CD4-positive, alpha-beta T cell (primary cell): ENCODE data around the gene STARD5. TPM values are rescaled to one million over a fixed set of nuclear protein-coding genes. Genes with fewer than 3 reads are reported as not detected.

Experiments used
- ATAC-seq: fragments of 200-7000 bp; cut with Tn5 transposase; one replicate; pipeline ENCODE4 v1.10.0; 2022; ENCODE audit warnings: mild to moderate bottlenecking; ENCODE audit not compliant: poor library complexity
- CTCF ChIA-PET: fragments of 350-600 bp; sonication (Branson Sonifier 250); formaldehyde crosslinking; loops from one replicate; lab custom pipeline; 2021; ENCODE audit warnings: antibody characterized with exemption, inconsistent platforms; lab: Charles Lee
- POLR2A ChIA-PET: fragments of 350-600 bp; sonication (Branson Sonifier 250); formaldehyde crosslinking; loops from one replicate; lab custom pipeline; 2021; ENCODE audit warnings: antibody characterized with exemption, inconsistent platforms; lab: Charles Lee
- DNase-seq, 14 experiments: peaks; one replicate each; pipeline ENCODE4 v3.0.0-alpha.2; 2013 to 2020; ENCODE audit warnings: mixed read lengths in 2 of 14
- H3K27ac ChIP-seq, 2 donors: one replicate each; pipeline versions ENCODE4 v1.5.1 to v1.7.0; 2013; ENCODE audit warnings: low read length in 2 of 2, low read depth in 1 of 2, mild to moderate bottlenecking in 1 of 2
- H3K27me3 ChIP-seq, 2 experiments: 1 replicate in 1 of 2; 2 replicates in 1 of 2; pipeline versions ENCODE4 v1.6.1 to v1.7.0; 2013; ENCODE audit warnings: low read length in 2 of 2, control low read depth in 1 of 2, mild to moderate bottlenecking in 1 of 2, moderate library complexity in 1 of 2; ENCODE audit not compliant: insufficient read depth in 2 of 2, control insufficient read depth in 1 of 2
- H3K36me3 ChIP-seq: one replicate; pipeline ENCODE4 v1.6.1; 2013; ENCODE audit warnings: low read length, control low read depth; ENCODE audit not compliant: insufficient read depth
- H3K4me1 ChIP-seq: one replicate; pipeline ENCODE4 v1.6.1; 2013; ENCODE audit warnings: low read length, control low read depth; ENCODE audit not compliant: insufficient read depth
- H3K4me3 ChIP-seq: one replicate; pipeline ENCODE4 v1.5.1; 2013; ENCODE audit warnings: mild to moderate bottlenecking, low read length, moderate library complexity
- H3K9me3 ChIP-seq, 2 experiments: 1 replicate in 1 of 2; 2 replicates in 1 of 2; pipeline versions ENCODE4 v1.6.1 to v1.7.0; 2013; ENCODE audit warnings: low read length in 2 of 2, mild to moderate bottlenecking in 2 of 2, control low read depth in 1 of 2, moderate library complexity in 1 of 2; ENCODE audit not compliant: control insufficient read depth in 1 of 2, insufficient read depth in 1 of 2
- H3K27ac Mint-ChIP-seq: one replicate; pipeline ENCODE4 v1.8.0; 2020; ENCODE audit warnings: mixed read lengths
- H3K27me3 Mint-ChIP-seq: one replicate; pipeline ENCODE4 v1.8.0; 2021; ENCODE audit warnings: mixed read lengths
- H3K36me3 Mint-ChIP-seq: one replicate; pipeline ENCODE4 v1.8.0; 2021; ENCODE audit warnings: low read depth, mixed read lengths
- H3K4me1 Mint-ChIP-seq: one replicate; pipeline ENCODE4 v1.8.0; 2021; ENCODE audit warnings: low read depth, mixed read lengths
- H3K4me3 Mint-ChIP-seq: one replicate; pipeline ENCODE4 v1.8.0; 2020; ENCODE audit warnings: mild to moderate bottlenecking, mixed read lengths
- H3K9me3 Mint-ChIP-seq: one replicate; pipeline ENCODE4 v1.8.0; 2020; ENCODE audit warnings: mixed read lengths
- intact Hi-C, 2 experiments: fragments of 100-400 bp; cut with DNase I in 1 of 2; cut with micrococcal nuclease in 1 of 2; formaldehyde crosslinking; loops; one replicate each; pipeline versions ENCODE4 v1.15.1 to v1.9.0; 2023 to 2025; cut with DNase I, micrococcal nuclease
- total RNA-seq, 174 experiments: library from RNA in 2 of 174; stranded (reverse) in 2 of 174; gene quantifications; one replicate each; pipeline ENCODE4 v1.2.3 and lab custom pipeline; 2021 to 2026
- TF ChIP-seq, protein P1 (sequence below): fragments of 200-600 bp; IDR thresholded peaks from one replicate; pipeline ENCODE4 v1.8.0; 2022; ENCODE audit warnings: antibody characterized with exemption, mild to moderate bottlenecking

STARD5 gene
- total RNA-seq, 2 experiments from 2014 or later: 9.7 to 9.8 TPM

GRCh38 chr15:81308260-81308659 is 15.7 kb downstream of the STARD5 start:
- ATAC-seq: no peak
- H3K36me3 Mint-ChIP-seq: peaks cover 100% of the 10 kb centered on the region
- peaks cover 70% of the 10 kb centered on the region for H3K4me1 ChIP-seq
- H3K4me3 Mint-ChIP-seq: no peak overlapping the region
- TF ChIP-seq, protein P1, sequence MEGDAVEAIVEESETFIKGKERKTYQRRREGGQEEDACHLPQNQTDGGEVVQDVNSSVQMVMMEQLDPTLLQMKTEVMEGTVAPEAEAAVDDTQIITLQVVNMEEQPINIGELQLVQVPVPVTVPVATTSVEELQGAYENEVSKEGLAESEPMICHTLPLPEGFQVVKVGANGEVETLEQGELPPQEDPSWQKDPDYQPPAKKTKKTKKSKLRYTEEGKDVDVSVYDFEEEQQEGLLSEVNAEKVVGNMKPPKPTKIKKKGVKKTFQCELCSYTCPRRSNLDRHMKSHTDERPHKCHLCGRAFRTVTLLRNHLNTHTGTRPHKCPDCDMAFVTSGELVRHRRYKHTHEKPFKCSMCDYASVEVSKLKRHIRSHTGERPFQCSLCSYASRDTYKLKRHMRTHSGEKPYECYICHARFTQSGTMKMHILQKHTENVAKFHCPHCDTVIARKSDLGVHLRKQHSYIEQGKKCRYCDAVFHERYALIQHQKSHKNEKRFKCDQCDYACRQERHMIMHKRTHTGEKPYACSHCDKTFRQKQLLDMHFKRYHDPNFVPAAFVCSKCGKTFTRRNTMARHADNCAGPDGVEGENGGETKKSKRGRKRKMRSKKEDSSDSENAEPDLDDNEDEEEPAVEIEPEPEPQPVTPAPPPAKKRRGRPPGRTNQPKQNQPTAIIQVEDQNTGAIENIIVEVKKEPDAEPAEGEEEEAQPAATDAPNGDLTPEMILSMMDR: no peak
- H3K36me3 ChIP-seq: peaks cover 81% of the 10 kb centered on the region
- H3K27ac ChIP-seq: peak overlapping the region in 1 of 2 donors; percentile 33
- peaks cover 90% of the 10 kb centered on the region for H3K4me1 Mint-ChIP-seq
- no peaks in the 10 kb centered on the region for H3K9me3 ChIP-seq
- DNase-seq: no peak
- H3K27me3 ChIP-seq: no peaks in the 10 kb centered on the region
- POLR2A ChIA-PET: interaction anchor here (1.0 to 22.8 kb wide), 8 partner anchors 10 to 307 kb away, joined by 3 to 472 read pairs (median 20); partner anchors contain the start of genes STARD5 and TLNRD1
- no peak overlapping the region for H3K4me3 ChIP-seq
- intact Hi-C loops: no loop called here
- H3K9me3 Mint-ChIP-seq: no peaks in the 10 kb centered on the region
- CTCF ChIA-PET: interaction anchor here (0.9 to 2.8 kb wide), 4 partner anchors 15 to 42 kb away, joined by 3 to 10 read pairs (median 6); no protein-coding TSS in a partner anchor
- no peaks in the 10 kb centered on the region for H3K27me3 Mint-ChIP-seq
- peak overlapping the region; percentile 92 for H3K27ac Mint-ChIP-seq

GRCh38 chr15:81304226-81304625 is 19.7 kb downstream of the STARD5 start:
- peak overlapping the region; percentile 56 to 95 for H3K27ac ChIP-seq
- peak overlapping the region; percentile 92 for H3K27ac Mint-ChIP-seq
- no peaks in the 10 kb centered on the region for H3K27me3 Mint-ChIP-seq
- H3K9me3 Mint-ChIP-seq: no peaks in the 10 kb centered on the region
- ATAC-seq (peak; percentile 18), DNase-seq (peak in 3 of 14 experiments; percentile 31 to 62 (median 57))
- H3K4me3 Mint-ChIP-seq: peak overlapping the region; percentile 99
- peaks cover 75% of the 10 kb centered on the region for H3K4me1 ChIP-seq
- H3K9me3 ChIP-seq: no peaks in the 10 kb centered on the region
- ChIA-PET POLR2A (interaction anchor here (0.9 to 22.8 kb wide), 8 partner anchors 8 to 38 kb away, joined by 3 to 472 read pairs (median 4); no protein-coding TSS in a partner anchor), CTCF (interaction anchor here (1.1 to 2.5 kb wide), 5 partner anchors 11 to 38 kb away, joined by 3 to 11 read pairs (median 5); no protein-coding TSS in a partner anchor)
- peaks cover 100% of the 10 kb centered on the region for H3K36me3 Mint-ChIP-seq
- peaks cover 100% of the 10 kb centered on the region for H3K36me3 ChIP-seq
- H3K27me3 ChIP-seq: no peaks in the 10 kb centered on the region
- peak overlapping the region; percentile 96 for H3K4me3 ChIP-seq
- H3K4me1 Mint-ChIP-seq: peaks cover 80% of the 10 kb centered on the region
- intact Hi-C loops: loop anchor here in 1 of 2 experiments (1.0 to 2.0 kb wide), 2 partner anchors 8 to 29 kb away; no protein-coding TSS in a partner anchor
- TF ChIP-seq, protein P1: no peak

GRCh38 chr15:81303244-81304225 is 20.4 kb downstream of the STARD5 start:
- peaks cover 78% of the 10 kb centered on the region for H3K4me1 Mint-ChIP-seq
- Histone ChIP-seq H3K27me3 (no peaks in the 10 kb centered on the region), H3K4me1 (peaks cover 75% of the 10 kb centered on the region), H3K4me3 (peak overlapping the region; percentile 96), H3K9me3 (no peaks in the 10 kb centered on the region), H3K36me3 (peaks cover 98% of the 10 kb centered on the region), H3K27ac (peak overlapping the region; percentile 56 to 95)
- intact Hi-C loops: loop anchor here in 1 of 2 experiments (1.0 to 2.0 kb wide), 2 partner anchors 7 to 29 kb away; no protein-coding TSS in a partner anchor
- ChIA-PET CTCF (interaction anchor here (0.7 to 6.4 kb wide), 7 partner anchors 10 to 38 kb away, joined by 3 to 35 read pairs (median 5); no protein-coding TSS in a partner anchor), POLR2A (interaction anchor here (0.9 to 22.8 kb wide), 9 partner anchors 2 to 37 kb away, joined by 3 to 472 read pairs (median 20); partner anchors contain the start of gene STARD5)
- TF ChIP-seq, protein P1: no peak
- ATAC-seq (peak; percentile 76), DNase-seq (peak in 8 of 14 experiments; percentile 40 to 66 (median 58))
- H3K4me3 Mint-ChIP-seq: peak overlapping the region; percentile 99
- H3K9me3 Mint-ChIP-seq: no peaks in the 10 kb centered on the region
- peak overlapping the region; percentile 92 for H3K27ac Mint-ChIP-seq
- peaks cover 100% of the 10 kb centered on the region for H3K36me3 Mint-ChIP-seq
- H3K27me3 Mint-ChIP-seq: no peaks in the 10 kb centered on the region
